Mesenchymal stem cell (in vitro differentiated cells and primary cell): Measurements from ENCODE around the gene IL17D.

Source experiments
- DNase-seq: peaks from one replicate; pipeline ENCODE4 v3.0.0-alpha.2; 2013
- H2AFZ ChIP-seq: one replicate; pipeline ENCODE4 v1.6.1; 2013; ENCODE audit warnings: low read depth, mild to moderate bottlenecking, control low read depth, inconsistent platforms, low read length, moderate library complexity
- H2AK5ac ChIP-seq: 2 replicates; pipeline ENCODE4 v1.6.1; 2013; ENCODE audit warnings: low read length, moderate library complexity, mild to moderate bottlenecking, inconsistent platforms; ENCODE audit not compliant: severe bottlenecking
- H2BK120ac ChIP-seq: one replicate; pipeline ENCODE4 v1.6.1; 2013; ENCODE audit warnings: low read depth, mild to moderate bottlenecking, inconsistent platforms, low read length, moderate library complexity
- H2BK12ac ChIP-seq, 2 experiments: one replicate each; pipeline ENCODE4 v1.6.1; 2013; ENCODE audit warnings: inconsistent platforms in 2 of 2, low read length in 2 of 2, mild to moderate bottlenecking in 2 of 2, moderate library complexity in 2 of 2, control low read depth in 1 of 2
- H2BK15ac ChIP-seq: one replicate; pipeline ENCODE4 v1.6.1; 2013; ENCODE audit warnings: mild to moderate bottlenecking, low read depth, inconsistent platforms; ENCODE audit not compliant: poor library complexity, severe bottlenecking
- H2BK5ac ChIP-seq: 2 replicates; pipeline ENCODE4 v1.6.1; 2013; ENCODE audit warnings: low read depth, mild to moderate bottlenecking, low read length, control low read depth, inconsistent platforms; ENCODE audit not compliant: poor library complexity, severe bottlenecking
- H3K14ac ChIP-seq, 2 experiments: one replicate each; pipeline ENCODE4 v1.6.1; 2013; ENCODE audit warnings: inconsistent platforms in 2 of 2, low read length in 2 of 2, control low read depth in 1 of 2, mild to moderate bottlenecking in 1 of 2, moderate library complexity in 1 of 2
- H3K18ac ChIP-seq, 2 experiments: one replicate each; pipeline ENCODE4 v1.6.1; 2013; ENCODE audit warnings: inconsistent platforms in 2 of 2, low read length in 2 of 2, control low read depth in 1 of 2, low read depth in 1 of 2, mild to moderate bottlenecking in 1 of 2
- H3K23ac ChIP-seq, 2 experiments: one replicate each; pipeline ENCODE4 v1.6.1; 2013; ENCODE audit warnings: inconsistent platforms in 2 of 2, low read length in 2 of 2, mild to moderate bottlenecking in 2 of 2, moderate library complexity in 2 of 2, control low read depth in 1 of 2
- H3K27ac ChIP-seq: 2 replicates; pipeline ENCODE4 v1.5.1; 2013; ENCODE audit warnings: mild to moderate bottlenecking, moderate library complexity, low read length, control low read depth, inconsistent platforms; ENCODE audit not compliant: poor library complexity, severe bottlenecking
- H3K27me3 ChIP-seq, 2 experiments: 2 replicates each; pipeline versions ENCODE4 v1.6.1 to v1.7.0; 2013; ENCODE audit warnings: low read length in 2 of 2, mild to moderate bottlenecking in 2 of 2, moderate library complexity in 2 of 2, control low read depth in 1 of 2, inconsistent platforms in 1 of 2; ENCODE audit not compliant: control insufficient read depth in 1 of 2, insufficient read depth in 1 of 2
- H3K36me3 ChIP-seq, 2 experiments: 2 replicates each; pipeline versions ENCODE4 v1.6.1 to v1.7.0; 2013; ENCODE audit warnings: low read length in 2 of 2, control low read depth in 1 of 2, inconsistent platforms in 1 of 2, low read depth in 1 of 2, mild to moderate bottlenecking in 1 of 2; ENCODE audit not compliant: insufficient read depth in 2 of 2, control insufficient read depth in 1 of 2
- H3K4ac ChIP-seq, 2 experiments: one replicate each; pipeline ENCODE4 v1.6.1; 2013; ENCODE audit warnings: inconsistent platforms in 2 of 2, low read length in 2 of 2, mild to moderate bottlenecking in 2 of 2, moderate library complexity in 2 of 2, control low read depth in 1 of 2, low read depth in 1 of 2
- H3K4me1 ChIP-seq: 2 replicates; pipeline ENCODE4 v1.6.1; 2013; ENCODE audit warnings: low read depth, low read length, control low read depth; ENCODE audit not compliant: control insufficient read depth, insufficient read depth
- H3K4me2 ChIP-seq: 2 replicates; pipeline ENCODE4 v1.6.1; 2013; ENCODE audit warnings: low read length, mild to moderate bottlenecking, inconsistent platforms; ENCODE audit not compliant: poor library complexity, severe bottlenecking
- H3K4me3 ChIP-seq, 2 experiments: 2 replicates each; pipeline versions ENCODE4 v1.5.1 to v1.7.0; 2013; ENCODE audit warnings: low read length in 2 of 2, mild to moderate bottlenecking in 2 of 2, control low read depth in 1 of 2, low read depth in 1 of 2; ENCODE audit not compliant: insufficient read depth in 1 of 2
- H3K79me1 ChIP-seq: replicated peaks from 2 replicates; pipeline ENCODE4 v1.6.1; 2013; ENCODE audit warnings: mild to moderate bottlenecking, control low read depth, low read length, inconsistent platforms; ENCODE audit not compliant: poor library complexity, severe bottlenecking
- H3K9ac ChIP-seq: 2 replicates; pipeline ENCODE4 v1.7.0; 2013; ENCODE audit warnings: mild to moderate bottlenecking, low read length, moderate library complexity
- H3K9me3 ChIP-seq: 2 replicates; pipeline ENCODE4 v1.7.0; 2013; ENCODE audit warnings: mild to moderate bottlenecking, low read length; ENCODE audit not compliant: control insufficient read depth
- H4K8ac ChIP-seq: one replicate; pipeline ENCODE4 v1.6.1; 2013; ENCODE audit warnings: inconsistent platforms, mild to moderate bottlenecking, low read length, moderate library complexity
- H4K91ac ChIP-seq: one replicate; pipeline ENCODE4 v1.6.1; 2013; ENCODE audit warnings: mild to moderate bottlenecking, low read length, inconsistent platforms
- WGBS: methylation state at CpG from one replicate; pipeline ENCODE4 v1.1.7; 2013; ENCODE audit warnings: mixed read lengths; 5-methylcytosine and 5-hydroxymethylcytosine counted together

The IL17D gene

GRCh38 chr13:20716951-20717350 lies 13.5 kb downstream of the IL17D start:
- WGBS = 77% methylated on average over 15 of the region's 15 CpGs
- H3K79me1 ChIP-seq = no peaks in the 10 kb centered on the region

GRCh38 chr13:20717581-20718542 lies 14.4 kb downstream of the IL17D start:
- peak overlapping the region in 1 of 2 experiments; percentile 30 for H3K14ac ChIP-seq
- no peaks in the 10 kb centered on the region for H3K79me1 ChIP-seq
- DNase-seq = no peak
- H3K4me2 ChIP-seq = no peak overlapping the region
- H3K4ac ChIP-seq = no peak overlapping the region
- H3K27me3 ChIP-seq = peaks cover 12 to 18% of the 10 kb centered on the region in 2 experiments
- no peak overlapping the region for H2BK5ac ChIP-seq
- no peak overlapping the region for H3K4me3 ChIP-seq
- 94% methylated on average over 44 of the region's 44 CpGs for WGBS
- H3K9ac ChIP-seq = no peak overlapping the region
- no peak overlapping the region for H2AK5ac ChIP-seq
- H3K4me1 ChIP-seq = peaks cover 15% of the 10 kb centered on the region
- no peaks in the 10 kb centered on the region for H3K36me3 ChIP-seq
- H2BK120ac ChIP-seq = no peak overlapping the region
- H2BK12ac ChIP-seq = no peak overlapping the region
- no peak overlapping the region for H2BK15ac ChIP-seq
- H4K91ac ChIP-seq = no peak overlapping the region
- H4K8ac ChIP-seq = no peak overlapping the region
- no peak overlapping the region for H3K27ac ChIP-seq
- H2AFZ ChIP-seq = no peak overlapping the region
- H3K18ac ChIP-seq = no peak overlapping the region
- H3K9me3 ChIP-seq = no peaks in the 10 kb centered on the region
- H3K23ac ChIP-seq = no peak overlapping the region

More at GRCh38 chr13:20716951-20717350, 13.5 kb downstream of the IL17D start:
- Histone ChIP-seq H3K4me3 (no peak overlapping the region), H3K9ac (no peak overlapping the region), H3K14ac (no peak overlapping the region), H3K18ac (no peak overlapping the region), H3K9me3 (no peaks in the 10 kb centered on the region), H3K27ac (no peak overlapping the region), H4K91ac (no peak overlapping the region), H4K8ac (no peak overlapping the region), H2BK5ac (no peak overlapping the region), H3K4ac (no peak overlapping the region), H2AFZ (no peak overlapping the region), H3K27me3 (peaks cover 12 to 18% of the 10 kb centered on the region in 2 experiments), H3K23ac (no peak overlapping the region), H2BK120ac (no peak overlapping the region), H3K36me3 (no peaks in the 10 kb centered on the region), H3K4me1 (peaks cover 13% of the 10 kb centered on the region), H2BK15ac (no peak overlapping the region), H2BK12ac (no peak overlapping the region), H3K4me2 (no peak overlapping the region), H2AK5ac (no peak overlapping the region)
- DNase-seq = no peak

GRCh38 chr13:20718958-20719566 lies 15.6 kb downstream of the IL17D start:
- H2BK12ac ChIP-seq = no peak overlapping the region
- H3K27ac ChIP-seq = no peak overlapping the region
- H3K14ac ChIP-seq = peak overlapping the region in 1 of 2 experiments; percentile 71
- H2BK120ac ChIP-seq = no peak overlapping the region
- peak overlapping the region; percentile 21 for H2AFZ ChIP-seq
- no peak overlapping the region for H3K4me3 ChIP-seq
- no peak overlapping the region for H4K91ac ChIP-seq
- no peak overlapping the region for H4K8ac ChIP-seq
- no peaks in the 10 kb centered on the region for H3K9me3 ChIP-seq
- no peak overlapping the region for H3K4me2 ChIP-seq
- H3K36me3 ChIP-seq = no peaks in the 10 kb centered on the region
- 94% methylated on average over 12 of the region's 12 CpGs for WGBS
- peaks cover 13% of the 10 kb centered on the region for H3K4me1 ChIP-seq
- no peak overlapping the region for H3K18ac ChIP-seq
- H2BK5ac ChIP-seq = no peak overlapping the region
- H2BK15ac ChIP-seq = no peak overlapping the region
- H3K79me1 ChIP-seq = no peaks in the 10 kb centered on the region
- H3K23ac ChIP-seq = no peak overlapping the region
- peaks cover 12 to 18% of the 10 kb centered on the region in 2 experiments for H3K27me3 ChIP-seq
- H2AK5ac ChIP-seq = no peak overlapping the region
- no peak overlapping the region for H3K9ac ChIP-seq
- H3K4ac ChIP-seq = no peak overlapping the region
- no peak for DNase-seq

- H3K14ac ChIP-seq = no peak overlapping the region
- H2BK15ac ChIP-seq = no peak overlapping the region
- H4K91ac ChIP-seq = no peak overlapping the region
- H4K8ac ChIP-seq = no peak overlapping the region
- no peak overlapping the region for H3K9ac ChIP-seq
- H2AFZ ChIP-seq = no peak overlapping the region
- no peak overlapping the region for H3K4me3 ChIP-seq
- H3K4me1 ChIP-seq = peaks cover 13% of the 10 kb centered on the region
- DNase-seq = no peak
- WGBS = 93% methylated on average over 13 of the region's 13 CpGs
- H3K18ac ChIP-seq = no peak overlapping the region
- peaks cover 7 to 18% of the 10 kb centered on the region in 2 experiments for H3K27me3 ChIP-seq
- H3K36me3 ChIP-seq = no peaks in the 10 kb centered on the region
- no peak overlapping the region for H3K4ac ChIP-seq
- H2BK12ac ChIP-seq = no peak overlapping the region
- no peak overlapping the region for H2BK5ac ChIP-seq
- H3K79me1 ChIP-seq = no peaks in the 10 kb centered on the region
- H3K9me3 ChIP-seq = no peaks in the 10 kb centered on the region
- H3K27ac ChIP-seq = no peak overlapping the region
- no peak overlapping the region for H3K23ac ChIP-seq
- H3K4me2 ChIP-seq = no peak overlapping the region
- no peak overlapping the region for H2AK5ac ChIP-seq
- H2BK120ac ChIP-seq = no peak overlapping the region
Measured at GRCh38 chr13:20719783-20720182, 16.3 kb downstream of the IL17D start.
